PFSK-1 (cell line): Measurements from ENCODE around the gene STRN.

ENCODE experiments used
- POLR2AphosphoS5 ChIP-seq: IDR thresholded peaks from 2 replicates; pipeline ENCODE4 v1.6.1; 2012; ENCODE audit warnings: low read depth, mild to moderate bottlenecking, control low read depth, low read length, moderate library complexity
- REST ChIP-seq, 2 experiments: IDR thresholded peaks; 2 replicates each; pipeline versions ENCODE4 v1.6.1 to v1.8.0; 2011 to 2012; ENCODE audit warnings: low read depth in 2 of 2, low read length in 2 of 2, control low read depth in 1 of 2, inconsistent platforms in 1 of 2, mild to moderate bottlenecking in 1 of 2, moderate library complexity in 1 of 2; ENCODE audit not compliant: insufficient read depth in 1 of 2
- SIN3A ChIP-seq: IDR thresholded peaks from 2 replicates; pipeline ENCODE4 v1.6.1; 2012; ENCODE audit warnings: mild to moderate bottlenecking, low read length, moderate library complexity, borderline replicate concordance; ENCODE audit not compliant: insufficient read depth
- TAF1 ChIP-seq: IDR thresholded peaks from 2 replicates; pipeline ENCODE4 v1.6.1; 2012; ENCODE audit warnings: low read length, control low read depth, borderline replicate concordance; ENCODE audit not compliant: insufficient read depth

GRCh38 chr2:36819095-36819711 lies 147.1 kb downstream of the STRN start:
- TF ChIP-seq TAF1, result no peak
- TF ChIP-seq POLR2AphosphoS5, result no peak
- no peak for TF ChIP-seq REST (IDR thresholded peaks at IDR 0.05; ENCODE audit: insufficient read depth in 1 of 2, low read depth in 2 of 2, low read length in 2 of 2)
- no peak for TF ChIP-seq SIN3A
